Mammary epithelial cell (primary cell): Measurements from ENCODE around the gene NT5C2.

ENCODE experiments used
- CTCF ChIP-seq, 2 donors: IDR thresholded peaks in 1 of 2; conservative IDR thresholded peaks in 1 of 2; 2 replicates each; pipeline ENCODE4 v1.5.1; 2011 to 2012; ENCODE audit warnings: inconsistent platforms in 2 of 2, low read length in 2 of 2, mild to moderate bottlenecking in 2 of 2, control low read depth in 1 of 2, low read depth in 1 of 2; ENCODE audit not compliant: insufficient read depth in 1 of 2; ENCODE audit errors: extremely low read depth in 1 of 2
- EZH2 ChIP-seq: IDR thresholded peaks from 2 replicates; pipeline ENCODE4 v1.6.1; 2012; ENCODE audit warnings: low read length, inconsistent platforms, borderline replicate concordance

- TF ChIP-seq CTCF (conservative IDR thresholded peaks at IDR 0.05 in 1 of 2, IDR thresholded peaks at IDR 0.05 in 1 of 2; ENCODE audit: extremely low read depth in 1 of 2, insufficient read depth in 1 of 2, low read depth in 1 of 2, low read length in 2 of 2): no peak
- TF ChIP-seq EZH2: no peak
These were observed 94.8 kb downstream of the NT5C2 start for GRCh38 chr10:103098240-103098639.
